Measurements from ENCODE around the gene PINK1.

DNA sequence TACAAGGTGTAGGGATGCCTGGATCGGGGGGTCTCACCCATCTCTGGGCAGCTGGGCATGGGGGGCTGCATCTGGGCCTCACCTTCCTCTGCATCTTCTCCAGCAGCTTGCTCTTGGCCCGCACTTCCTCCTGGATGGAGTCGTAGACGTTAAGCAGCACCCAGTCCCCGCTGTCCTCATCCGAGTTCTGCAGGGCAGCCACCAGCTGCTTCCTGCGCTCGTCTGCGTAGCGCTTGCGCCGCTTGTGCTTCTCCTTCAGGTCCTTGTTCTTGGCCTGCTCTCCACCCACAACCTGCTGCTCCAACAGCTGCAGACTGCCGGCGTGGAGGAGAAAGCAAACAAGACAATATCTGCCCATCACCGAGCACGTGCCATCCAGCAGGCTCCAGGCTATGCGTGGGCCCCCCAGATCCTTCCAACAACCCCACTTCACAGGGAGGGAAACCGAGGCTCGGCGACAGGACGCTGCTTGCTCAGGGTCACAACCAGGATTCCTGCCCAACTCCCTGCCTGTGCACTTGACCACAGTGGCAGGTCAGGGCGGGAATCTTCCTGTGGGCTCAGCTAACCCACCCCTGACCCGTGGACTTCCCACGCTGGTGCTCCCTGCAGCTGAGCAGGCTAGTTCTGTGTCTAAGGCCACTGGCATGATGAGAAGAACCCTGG, 49.4 kb downstream of the PINK1 start:
- TF ChIP-seq, protein P1, sequence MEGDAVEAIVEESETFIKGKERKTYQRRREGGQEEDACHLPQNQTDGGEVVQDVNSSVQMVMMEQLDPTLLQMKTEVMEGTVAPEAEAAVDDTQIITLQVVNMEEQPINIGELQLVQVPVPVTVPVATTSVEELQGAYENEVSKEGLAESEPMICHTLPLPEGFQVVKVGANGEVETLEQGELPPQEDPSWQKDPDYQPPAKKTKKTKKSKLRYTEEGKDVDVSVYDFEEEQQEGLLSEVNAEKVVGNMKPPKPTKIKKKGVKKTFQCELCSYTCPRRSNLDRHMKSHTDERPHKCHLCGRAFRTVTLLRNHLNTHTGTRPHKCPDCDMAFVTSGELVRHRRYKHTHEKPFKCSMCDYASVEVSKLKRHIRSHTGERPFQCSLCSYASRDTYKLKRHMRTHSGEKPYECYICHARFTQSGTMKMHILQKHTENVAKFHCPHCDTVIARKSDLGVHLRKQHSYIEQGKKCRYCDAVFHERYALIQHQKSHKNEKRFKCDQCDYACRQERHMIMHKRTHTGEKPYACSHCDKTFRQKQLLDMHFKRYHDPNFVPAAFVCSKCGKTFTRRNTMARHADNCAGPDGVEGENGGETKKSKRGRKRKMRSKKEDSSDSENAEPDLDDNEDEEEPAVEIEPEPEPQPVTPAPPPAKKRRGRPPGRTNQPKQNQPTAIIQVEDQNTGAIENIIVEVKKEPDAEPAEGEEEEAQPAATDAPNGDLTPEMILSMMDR (conservative IDR thresholded peaks at IDR 0.05): no peak
- no peak for TF ChIP-seq EZH2 (IDR thresholded peaks at IDR 0.05; ENCODE audit: low read depth)
